NCI-H446 (cell line): Measurements from ENCODE around the gene MYO1B.

Experiments
- DNase-seq, 2 experiments: peaks; one replicate each; lab custom pipeline; 2025; lab: John Stamatoyannopoulos, UW

Gene MYO1B

GRCh38 chr2:191245046-191245868 is at the start of gene MYO1B:
TSS of gene MYO1B (plus strand) at chr2:191245404. CDS start at chr2:191276896, 31,492 bp downstream.
- peak; percentile 33 to 78 for DNase-seq

GRCh38 chr2:191197096-191197495 is 48.1 kb upstream of the MYO1B start:
- no peak for DNase-seq

DNA sequence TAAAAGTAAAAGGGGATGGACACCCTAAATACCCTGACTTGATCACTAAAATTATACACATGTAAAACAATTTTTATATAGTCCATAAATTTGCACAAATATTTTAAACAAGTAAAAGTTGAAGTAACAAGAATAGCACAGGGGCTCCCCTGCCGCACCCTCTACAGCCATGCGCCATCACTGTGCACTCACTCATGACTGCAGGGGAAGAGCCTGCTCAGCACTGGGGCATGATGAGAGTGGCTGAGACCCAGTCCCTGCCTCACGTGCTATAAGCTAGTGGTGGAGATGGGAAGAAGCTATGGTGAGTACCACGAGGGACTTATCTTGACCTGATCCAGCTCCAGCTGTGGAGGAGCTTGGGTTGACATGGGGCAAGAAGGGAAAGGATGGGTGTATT is 46.9 kb upstream of the MYO1B start:
- no peak for DNase-seq

- DNase-seq, result no peak
These were observed 45.2 kb upstream of the MYO1B start for GRCh38 chr2:191199929-191200512.

GRCh38 chr2:191200910-191201309 is 44.3 kb upstream of the MYO1B start:
- no peak for DNase-seq

- DNase-seq, result no peak
These were observed 42.9 kb upstream of the MYO1B start for GRCh38 chr2:191202209-191202721.

- DNase-seq, result no peak
These were observed 42.3 kb upstream of the MYO1B start for GRCh38 chr2:191202881-191203397.

GRCh38 chr2:191204433-191204832 is 40.8 kb upstream of the MYO1B start:
- DNase-seq, result no peak

DNA sequence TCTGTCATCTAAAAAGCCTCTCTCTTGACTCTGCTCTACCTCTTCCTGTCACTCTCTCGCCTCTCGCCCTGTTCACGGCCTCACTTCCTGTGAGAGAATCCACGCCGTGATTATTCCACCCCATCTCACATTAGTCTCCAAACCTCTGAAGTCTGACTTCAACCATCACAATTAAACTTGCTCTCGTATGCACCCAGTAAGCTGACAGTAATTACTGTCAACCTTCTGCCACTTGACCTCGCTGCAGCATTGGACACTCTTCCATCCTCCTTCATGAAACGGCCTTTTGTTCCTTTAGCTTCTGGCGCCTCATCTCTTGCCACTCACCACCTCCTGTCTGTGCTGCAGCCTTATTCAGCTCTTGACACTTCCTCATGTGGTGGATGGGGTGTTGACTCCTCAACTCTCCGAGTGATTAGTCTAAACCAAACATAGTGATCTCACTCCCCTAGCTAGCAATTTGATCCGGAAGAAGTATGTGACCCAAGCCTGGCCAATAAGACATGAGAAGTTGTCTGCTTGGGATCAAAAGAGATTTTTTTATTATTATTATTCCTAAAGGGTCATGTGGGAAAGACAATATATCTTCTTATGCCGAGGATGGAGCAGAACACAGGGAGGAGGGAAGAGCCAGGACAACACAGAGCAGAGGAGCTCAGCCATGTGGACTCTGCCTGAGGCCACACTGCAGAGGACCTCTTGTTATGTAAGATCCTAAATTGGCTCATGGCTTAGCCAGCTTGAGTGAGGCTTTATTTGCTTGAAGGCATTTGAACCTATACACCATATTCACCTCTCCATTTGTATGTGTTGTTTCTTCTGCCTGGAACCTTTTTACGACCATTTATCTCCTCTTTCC is 38.4 kb upstream of the MYO1B start:
- no peak for DNase-seq

DNA sequence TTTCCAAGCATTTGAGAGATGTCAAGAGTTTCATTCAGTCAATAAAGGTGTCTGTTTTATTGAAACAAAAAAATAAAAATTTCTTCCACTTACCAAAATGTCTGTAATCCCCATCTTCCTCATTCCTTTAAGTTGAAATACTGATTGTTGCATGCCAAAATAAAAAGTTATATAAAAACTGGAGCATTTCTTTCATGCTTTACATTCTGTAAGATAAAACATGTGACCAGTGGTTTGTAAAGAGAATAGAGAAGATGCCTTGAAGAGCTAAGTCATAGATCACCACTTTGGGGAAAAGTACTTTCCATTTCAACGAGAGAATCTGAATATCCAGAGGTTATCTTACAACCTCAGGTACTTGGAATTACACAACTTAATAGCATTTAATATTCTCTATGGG is 35.9 kb upstream of the MYO1B start:
- DNase-seq, result no peak

GRCh38 chr2:191212119-191212518 is 33.1 kb upstream of the MYO1B start:
- no peak for DNase-seq

DNA sequence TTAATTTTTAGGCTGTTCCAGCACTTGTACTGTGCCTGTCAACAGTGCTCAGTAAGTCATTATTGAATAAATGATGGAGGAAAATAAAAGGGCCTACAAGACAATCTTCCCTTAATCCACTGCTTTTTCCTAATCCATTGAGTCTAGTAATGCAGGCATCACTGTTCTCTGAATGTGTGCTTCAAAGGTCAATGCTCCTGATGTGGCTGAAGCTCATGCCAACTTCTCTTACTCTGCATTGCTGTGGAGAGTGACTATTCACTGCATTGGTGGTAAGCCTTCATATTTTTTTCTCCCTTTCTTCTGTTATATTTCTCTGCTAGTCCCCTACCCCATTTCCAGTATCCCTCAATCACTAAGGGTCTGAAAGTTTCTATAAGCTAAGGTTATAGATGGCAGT is 31.9 kb upstream of the MYO1B start:
- no peak for DNase-seq

- no peak for DNase-seq
These were observed 30.0 kb upstream of the MYO1B start for GRCh38 chr2:191215230-191215629.

GRCh38 chr2:191215666-191216065 is 29.5 kb upstream of the MYO1B start:
- no peak for DNase-seq

GRCh38 chr2:191217580-191217979 is 27.6 kb upstream of the MYO1B start:
- no peak for DNase-seq

- peak; percentile 70 to 85 for DNase-seq
These were observed 26.8 kb upstream of the MYO1B start for GRCh38 chr2:191218292-191218898.

- DNase-seq, result no peak
These were observed 24.5 kb upstream of the MYO1B start for GRCh38 chr2:191220671-191221070.

- DNase-seq, result no peak
These were observed 23.5 kb upstream of the MYO1B start for GRCh38 chr2:191221666-191222065.

GRCh38 chr2:191222507-191222906 is 22.7 kb upstream of the MYO1B start:
- DNase-seq, result peak in 1 of 2 experiments; percentile 59

DNA sequence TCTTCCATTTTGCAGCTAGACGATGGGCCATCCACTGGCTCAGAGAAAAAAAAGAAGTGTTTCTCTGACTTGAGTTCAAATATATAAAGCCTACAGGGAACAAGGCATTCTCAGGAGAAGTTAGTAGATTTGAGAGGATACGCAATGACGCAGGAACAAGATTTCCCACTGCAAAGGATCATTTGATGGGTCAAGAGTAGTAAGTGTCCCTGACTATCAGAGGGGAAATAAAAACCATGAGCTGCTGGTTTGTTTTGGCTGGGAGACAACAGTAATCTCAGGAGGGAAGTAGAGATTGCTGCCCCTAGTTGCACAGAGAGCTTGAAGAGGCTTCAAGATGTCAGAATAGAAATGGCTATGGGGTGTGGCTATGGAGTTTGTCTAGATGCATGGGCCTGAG is 22.3 kb upstream of the MYO1B start:
- DNase-seq, result no peak

DNA sequence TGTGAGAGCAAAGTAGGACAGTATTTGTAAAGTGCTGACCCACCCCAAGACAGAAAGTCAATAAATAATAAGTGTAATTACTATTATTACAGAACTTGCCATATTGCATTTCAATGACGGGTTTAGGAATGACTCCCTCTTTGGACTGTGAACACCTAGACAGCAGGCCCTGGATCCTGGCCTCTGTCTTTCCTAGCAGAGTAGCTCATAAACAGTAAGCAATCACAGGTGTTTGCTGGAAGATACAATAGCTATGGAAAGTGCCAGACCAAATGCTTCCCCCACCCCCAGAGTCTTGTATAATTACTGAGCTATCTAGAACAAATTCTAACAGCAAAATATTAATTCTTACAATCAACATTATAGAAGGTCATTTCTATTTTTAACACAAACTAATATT is 20.1 kb upstream of the MYO1B start:
- no peak for DNase-seq

GRCh38 chr2:191225690-191226089 is 19.5 kb upstream of the MYO1B start:
- no peak for DNase-seq
